GM19324 (cell line): ENCODE results near the gene WNT3A.
"Not testable (repeated sequence)": the region's sequence is repeated elsewhere in the genome, so short reads cannot be mapped to it uniquely, and the experiment has no call there.

Experiments
- ATAC-seq: cut with Tn5 transposase; IDR thresholded peaks from one replicate; pipeline ENCODE4 v1.9.1; 2021; ENCODE audit warnings: mild to moderate bottlenecking, moderate library complexity; ENCODE audit not compliant: unreplicated experiment, low FRiP score

Gene WNT3A, protein sequence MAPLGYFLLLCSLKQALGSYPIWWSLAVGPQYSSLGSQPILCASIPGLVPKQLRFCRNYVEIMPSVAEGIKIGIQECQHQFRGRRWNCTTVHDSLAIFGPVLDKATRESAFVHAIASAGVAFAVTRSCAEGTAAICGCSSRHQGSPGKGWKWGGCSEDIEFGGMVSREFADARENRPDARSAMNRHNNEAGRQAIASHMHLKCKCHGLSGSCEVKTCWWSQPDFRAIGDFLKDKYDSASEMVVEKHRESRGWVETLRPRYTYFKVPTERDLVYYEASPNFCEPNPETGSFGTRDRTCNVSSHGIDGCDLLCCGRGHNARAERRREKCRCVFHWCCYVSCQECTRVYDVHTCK

DNA sequence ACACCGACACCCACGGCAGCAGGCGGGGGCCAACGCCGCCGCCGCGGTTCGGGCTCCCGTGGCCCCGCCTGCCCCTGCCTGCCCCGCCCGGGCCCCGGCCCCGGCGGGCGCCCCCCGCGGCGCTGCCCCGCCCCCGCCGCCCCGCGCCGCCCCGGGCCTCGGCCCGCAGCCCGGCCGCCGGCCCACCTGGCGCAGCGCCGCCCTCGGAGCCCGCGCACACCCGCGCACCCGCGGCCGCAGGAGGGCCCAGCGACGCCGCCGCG is at the start of gene WNT3A:
Gene WNT3A (plus strand): TSS at position 213 of the 263 bp plus-strand sequence. CDS start 131 bp downstream, outside the sequence.
- ATAC-seq: no peak

DNA sequence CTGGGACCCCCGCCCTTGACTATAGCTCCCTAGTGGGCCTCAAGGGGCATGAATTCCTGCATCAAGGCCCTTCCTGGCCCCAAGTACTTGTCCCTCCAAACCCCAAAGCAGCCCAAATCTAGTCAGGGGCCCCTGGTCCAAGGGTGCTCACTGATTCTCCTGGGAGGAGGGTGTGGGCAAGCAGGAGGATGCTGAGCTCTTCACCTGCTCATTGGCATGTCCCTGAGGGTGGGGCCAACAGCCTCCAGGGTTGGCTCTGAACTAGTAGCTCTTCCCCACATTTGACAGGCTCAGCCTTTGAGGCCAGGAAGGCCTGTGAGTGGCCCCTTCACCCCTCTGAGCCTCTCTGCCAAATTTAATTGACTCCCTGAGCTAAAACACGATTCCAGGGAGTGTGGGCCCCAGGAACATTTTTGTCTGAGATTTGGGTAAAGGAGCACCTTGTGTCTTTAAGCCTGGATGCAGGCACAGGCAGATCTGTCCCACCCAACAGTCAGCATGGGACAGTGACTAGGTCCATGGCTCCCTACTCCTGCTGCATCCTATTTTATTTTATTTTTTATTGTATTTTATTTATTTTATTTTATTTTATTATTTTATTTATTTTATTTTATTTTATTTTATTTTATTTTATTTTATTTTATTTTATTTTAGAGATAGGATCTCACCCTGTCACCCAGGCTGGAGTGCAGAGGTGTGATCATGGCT is 48.0 kb upstream of the WNT3A start:
- ATAC-seq: no peak

DNA sequence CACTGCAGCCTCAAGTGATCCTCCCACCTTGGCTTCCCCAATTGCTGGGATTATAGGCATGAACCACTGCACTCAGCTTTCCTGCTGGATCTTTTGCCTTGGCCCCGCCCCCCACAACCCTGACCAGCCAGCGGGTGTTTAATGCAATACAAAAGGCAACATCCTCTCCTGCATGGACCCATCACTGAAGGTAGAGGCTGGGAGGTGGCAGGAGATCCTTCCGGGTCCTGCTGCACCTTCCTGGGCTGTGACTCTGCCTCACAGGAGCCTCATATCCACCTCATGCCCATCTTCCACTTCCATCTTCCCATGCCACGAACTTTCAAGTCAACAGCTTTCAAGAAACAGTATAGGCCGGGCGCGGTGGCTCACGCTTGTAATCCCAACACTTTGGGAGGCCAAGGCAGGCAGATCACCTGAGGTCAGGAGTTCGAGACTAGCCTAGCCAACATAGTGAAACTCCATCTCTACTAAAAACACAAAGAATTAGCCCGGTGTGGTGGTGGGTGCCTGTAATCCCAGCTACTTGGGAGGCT is 47.4 kb upstream of the WNT3A start:
- ATAC-seq: no peak

DNA sequence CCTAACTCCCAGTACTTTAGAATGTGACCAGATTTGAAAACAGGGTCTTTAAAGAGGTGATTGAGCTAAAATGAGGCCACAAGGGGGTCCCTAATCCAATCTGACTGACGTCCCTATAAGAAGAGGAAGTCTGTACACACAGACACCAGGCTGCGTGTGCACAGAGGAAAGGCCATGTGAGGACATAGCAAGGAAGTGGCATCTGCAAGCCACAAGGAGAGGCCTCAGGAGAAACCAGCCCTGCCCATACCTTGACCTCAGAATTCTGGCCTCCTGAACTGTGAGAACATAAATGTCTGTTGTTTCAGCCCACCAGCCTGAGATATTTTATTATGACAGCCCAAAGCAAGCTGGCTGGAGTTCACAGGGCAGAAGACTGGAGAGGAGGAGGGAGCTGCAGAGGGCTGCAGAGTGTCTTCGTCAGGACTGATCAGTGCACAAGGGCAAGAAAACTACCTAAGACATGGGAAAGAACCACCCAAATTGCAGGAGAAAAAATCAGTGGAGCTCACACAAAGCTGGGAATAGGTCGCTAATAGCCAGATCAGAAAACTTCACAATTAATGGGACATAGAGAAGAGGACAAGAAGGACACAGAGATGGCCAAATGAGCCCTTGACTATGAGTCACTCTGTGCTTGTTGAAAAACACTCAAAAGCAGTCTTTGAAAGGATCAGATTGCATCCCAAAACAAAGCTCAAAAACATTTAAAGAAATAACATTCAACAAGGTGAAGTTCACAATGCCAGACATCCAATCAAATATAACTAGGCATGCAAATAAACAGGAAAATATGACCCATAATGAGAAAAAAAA is 44.9 kb upstream of the WNT3A start:
- ATAC-seq: no peak

DNA sequence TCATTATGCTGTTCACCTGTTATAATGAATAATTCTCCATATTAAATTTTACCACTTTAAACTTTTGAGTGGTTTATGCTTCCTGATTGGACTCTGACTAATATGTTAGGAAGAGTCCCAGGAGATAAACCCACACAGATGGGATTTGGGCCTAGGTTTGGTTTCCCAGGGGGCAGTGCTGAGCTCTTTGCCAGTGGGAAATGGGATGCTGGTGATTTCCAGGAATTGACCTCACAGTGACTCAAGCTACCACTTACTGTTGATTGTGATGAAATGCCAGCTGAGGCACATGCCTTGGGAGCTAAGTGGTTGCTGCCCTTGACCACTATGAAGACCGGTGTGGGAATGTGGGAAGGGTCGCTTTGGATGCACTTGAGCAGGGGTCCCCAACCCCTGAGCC is 40.1 kb upstream of the WNT3A start:
- ATAC-seq: not testable (repeated sequence)

DNA sequence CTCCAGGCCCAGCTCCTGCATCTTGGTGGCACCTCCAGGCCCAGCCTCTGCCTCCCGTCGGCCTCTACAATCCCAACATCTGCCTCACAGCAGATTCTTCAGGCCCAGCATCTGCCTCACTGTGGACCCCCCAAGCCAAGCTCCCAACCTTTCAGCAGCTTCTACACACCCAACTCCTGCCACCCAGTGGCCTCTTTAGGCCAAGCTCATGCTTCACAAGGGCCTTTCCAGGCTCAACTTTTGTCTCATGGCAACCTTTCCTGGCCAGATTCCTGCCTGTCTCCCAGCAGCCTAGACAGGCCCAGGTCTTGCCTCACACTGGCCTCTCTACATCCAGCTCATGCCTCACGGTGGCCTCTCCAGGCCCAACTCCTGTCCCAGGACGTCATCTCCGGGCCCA is 39.0 kb upstream of the WNT3A start:
- ATAC-seq: not testable (repeated sequence)

DNA sequence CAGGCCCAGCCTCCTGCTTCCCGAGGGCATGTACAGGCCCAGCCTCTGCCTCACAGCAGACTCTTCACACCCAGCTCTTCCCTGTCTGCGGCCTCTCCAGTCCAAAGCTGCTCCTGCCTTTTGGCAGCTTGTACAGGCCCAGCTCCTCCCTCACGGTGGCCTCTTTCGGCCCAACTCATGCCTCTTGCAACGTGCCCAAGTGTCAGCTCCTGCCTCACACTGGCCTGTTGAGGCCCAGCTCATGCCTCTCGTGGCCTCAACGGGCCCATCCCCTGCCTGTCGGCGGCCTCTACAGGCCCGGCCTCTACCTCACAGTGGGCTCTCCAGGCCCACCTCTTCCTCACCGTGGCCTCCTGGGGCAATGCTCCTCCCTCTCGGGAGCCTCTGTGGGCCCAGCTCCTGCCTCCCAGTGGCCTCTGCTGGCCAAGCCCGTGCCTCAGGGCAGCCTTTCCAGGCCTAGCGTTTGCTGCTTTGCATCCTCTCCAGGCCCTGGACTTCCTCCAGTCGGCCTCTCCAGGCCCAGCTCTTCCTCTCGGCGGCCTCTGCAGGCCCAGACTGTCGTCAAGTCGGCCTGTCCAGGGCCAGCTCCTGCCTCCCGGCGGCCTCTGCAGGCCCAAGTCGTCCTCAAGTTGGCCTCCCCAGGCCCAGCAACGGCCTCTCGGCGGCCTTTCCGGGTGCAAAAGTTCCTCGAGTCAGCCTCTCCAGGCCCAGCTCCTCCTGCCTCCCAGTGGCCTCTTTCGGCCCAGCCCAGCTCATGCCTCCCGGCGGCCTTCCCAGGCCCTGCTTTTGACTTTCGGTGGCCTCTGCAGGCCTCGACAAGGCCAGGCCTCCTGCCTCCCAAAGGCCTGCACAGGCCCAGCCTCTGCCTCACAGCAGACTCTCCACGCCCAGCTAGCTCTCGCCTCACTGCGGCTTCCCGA is 36.5 kb upstream of the WNT3A start:
- ATAC-seq: not testable (repeated sequence)

DNA sequence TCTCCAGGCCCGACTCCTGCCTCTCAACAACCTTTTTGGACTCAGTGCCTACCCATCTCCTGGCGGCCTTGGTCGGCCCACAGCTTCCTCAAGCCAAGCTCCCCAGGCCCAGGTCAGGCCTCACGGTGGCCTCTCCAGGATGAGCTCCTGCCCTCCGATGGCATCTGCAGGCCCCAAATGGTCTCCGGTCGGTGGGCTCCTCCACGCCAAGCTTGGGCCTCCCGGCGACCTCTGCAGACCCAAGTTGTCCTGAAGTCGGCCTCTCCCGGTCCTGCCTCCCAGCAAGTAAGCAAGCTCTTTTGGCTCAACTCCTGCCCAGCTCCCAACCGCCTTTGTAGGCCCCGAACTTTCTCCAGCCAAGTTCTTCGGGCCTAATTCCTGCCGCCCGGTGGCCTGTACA is 35.6 kb upstream of the WNT3A start:
- ATAC-seq: not testable (repeated sequence)

DNA sequence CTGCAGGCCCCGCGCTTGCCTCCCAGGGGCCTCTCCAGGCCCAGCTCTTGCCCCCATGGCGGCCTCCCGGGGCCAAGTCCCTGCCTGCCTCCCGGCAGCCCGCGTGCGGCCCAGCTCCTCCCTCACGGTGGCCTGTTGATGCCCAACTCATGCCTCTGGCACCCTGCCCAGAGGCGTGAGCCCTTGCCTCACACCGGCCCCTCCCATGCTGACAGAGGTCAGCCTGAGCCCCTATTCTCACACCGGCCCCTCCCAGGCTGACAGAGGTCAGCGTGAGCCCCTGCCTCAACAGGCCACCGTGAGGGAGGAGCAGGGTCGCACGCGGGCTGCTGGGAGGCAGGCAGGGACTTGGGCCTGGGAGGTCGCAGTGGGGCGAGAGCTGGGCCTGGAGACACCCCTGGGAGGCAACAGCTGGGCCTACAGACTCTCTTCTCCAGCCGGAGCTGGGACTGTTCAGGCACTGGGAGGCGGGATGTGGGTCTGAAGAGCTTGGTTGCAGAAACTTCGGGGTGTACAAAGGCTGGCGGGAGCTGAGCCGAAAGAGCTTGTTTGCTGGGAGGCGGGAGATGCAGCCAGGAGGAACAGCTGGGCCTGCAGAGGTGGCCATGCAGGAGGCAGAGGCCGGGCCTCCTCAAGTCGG is 35.0 kb upstream of the WNT3A start:
- not testable (repeated sequence) for ATAC-seq

DNA sequence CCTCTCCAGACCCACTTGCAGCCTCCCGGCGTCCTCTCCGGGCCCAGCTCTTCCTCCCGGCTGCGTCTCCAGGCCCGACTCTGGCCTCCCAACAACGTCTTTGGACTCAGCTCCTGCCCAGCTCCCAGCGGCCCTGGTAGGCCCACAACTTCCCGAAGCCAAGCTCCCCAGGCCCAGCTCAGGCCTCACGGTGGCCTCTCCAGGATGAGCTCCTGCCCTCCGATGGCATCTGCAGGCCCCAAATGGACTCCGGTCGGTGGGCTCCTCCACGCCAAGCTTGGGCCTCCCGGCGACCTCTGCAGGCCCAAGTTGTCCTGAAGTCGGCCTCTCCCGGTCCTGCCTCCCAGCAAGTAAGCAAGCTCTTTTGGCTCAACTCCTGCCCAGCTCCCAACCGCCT is 34.5 kb upstream of the WNT3A start:
- not testable (repeated sequence) for ATAC-seq

DNA sequence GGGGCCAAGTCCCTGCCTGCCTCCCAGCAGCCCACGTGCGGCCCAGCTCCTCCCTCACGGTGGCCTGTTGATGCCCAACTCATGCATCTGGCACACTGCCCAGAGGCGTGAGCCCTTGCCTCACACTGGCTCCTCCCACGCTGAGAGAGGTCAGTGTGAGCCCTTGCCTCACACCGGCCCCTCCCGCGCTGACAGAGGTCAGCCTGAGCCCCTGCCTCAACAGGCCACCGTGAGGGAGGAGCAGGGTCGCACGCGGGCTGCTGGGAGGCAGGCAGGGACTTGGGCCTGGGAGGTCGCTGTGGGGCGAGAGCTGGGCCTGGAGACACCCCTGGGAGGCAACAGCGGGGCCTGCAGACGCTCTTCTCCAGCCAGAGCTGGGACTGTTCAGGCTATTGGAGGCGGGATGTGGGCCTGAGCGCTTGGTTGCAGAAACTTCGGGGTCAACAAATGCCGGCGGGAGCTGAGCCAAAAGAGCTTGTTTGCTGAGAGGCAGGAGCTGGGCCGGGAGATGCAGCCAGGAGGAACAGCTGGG is 33.9 kb upstream of the WNT3A start:
- ATAC-seq: not testable (repeated sequence)

DNA sequence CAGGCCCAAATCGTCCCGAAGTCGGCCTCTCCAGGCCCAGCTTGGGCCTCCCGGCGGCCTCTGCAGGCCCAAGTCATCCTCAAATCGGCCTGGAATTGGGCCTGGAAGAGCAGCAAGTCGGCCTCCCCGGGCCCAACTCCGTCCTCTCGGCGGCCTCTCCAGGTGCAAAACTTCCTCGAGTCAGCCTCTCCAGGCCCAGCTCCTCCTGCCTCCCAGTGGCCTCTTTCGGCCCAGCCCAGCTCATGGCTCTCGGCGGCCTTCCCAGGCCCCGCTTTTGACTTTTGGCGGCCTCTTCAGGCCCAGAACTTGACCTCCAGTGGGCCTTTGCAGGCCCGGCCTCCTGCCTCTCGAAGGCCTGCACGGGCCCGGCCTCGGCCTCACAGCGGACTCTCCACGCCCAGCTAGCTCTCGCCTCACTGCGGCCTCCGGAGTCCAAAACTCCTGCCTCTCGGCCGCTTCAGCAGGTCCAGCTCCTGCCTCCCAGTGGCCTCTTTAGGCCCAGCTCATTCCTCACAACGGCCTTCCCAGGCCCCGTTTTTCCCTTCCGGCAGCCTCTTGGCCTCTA is 33.0 kb upstream of the WNT3A start:
- not testable (repeated sequence) for ATAC-seq

DNA sequence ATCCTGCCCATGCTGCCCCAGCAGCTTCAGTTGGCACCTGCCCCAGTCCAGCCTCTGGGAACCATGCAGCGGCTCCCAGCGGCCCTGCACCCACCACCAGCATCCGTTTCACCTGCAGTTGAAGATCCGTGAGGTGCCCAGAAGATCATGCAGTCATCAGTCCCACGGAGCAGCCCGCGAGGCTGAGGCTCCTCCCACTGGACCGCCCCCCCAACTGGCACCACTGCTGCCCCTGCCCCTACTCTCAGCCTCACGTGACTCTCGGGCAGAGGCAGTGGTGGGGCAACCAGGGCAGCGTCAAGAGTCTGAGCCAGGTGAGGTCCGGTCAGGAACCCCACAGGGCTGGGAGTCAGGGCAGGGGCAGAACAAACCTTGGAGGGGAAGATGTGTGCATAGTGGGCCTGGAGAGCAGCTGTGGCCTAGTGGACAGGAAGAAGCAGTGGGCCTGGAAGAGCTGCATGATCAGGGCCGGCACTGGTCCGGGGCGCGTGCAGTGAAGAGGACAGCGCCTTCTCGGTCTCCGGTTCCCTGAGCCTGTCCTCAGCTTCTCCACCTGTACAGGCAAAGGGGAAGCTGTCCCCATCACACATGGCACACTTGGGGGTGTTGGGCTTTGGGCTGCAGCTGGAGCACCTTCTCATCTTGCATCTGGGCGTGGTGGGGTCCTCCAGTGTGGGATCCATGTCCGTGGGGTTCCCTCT is 31.1 kb upstream of the WNT3A start:
- not testable (repeated sequence) for ATAC-seq

DNA sequence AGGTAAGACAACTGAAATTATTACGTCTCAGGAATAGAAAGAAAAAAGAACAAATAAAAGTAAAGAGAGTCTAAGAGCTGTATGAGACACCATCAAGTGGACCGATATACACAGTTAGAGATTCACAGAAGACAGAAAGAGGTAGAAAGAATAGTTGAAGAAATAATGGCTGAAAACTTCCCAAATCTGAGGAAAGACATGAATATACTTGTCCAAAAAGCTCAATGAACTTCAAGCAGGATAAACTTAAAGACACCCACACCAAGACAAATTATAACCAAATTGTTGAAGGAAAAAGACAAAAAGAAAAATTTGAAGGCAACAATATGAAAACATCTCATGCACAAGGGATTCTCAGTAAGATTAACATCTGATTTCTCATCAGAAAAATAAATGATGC is 19.6 kb upstream of the WNT3A start:
- no peak for ATAC-seq

DNA sequence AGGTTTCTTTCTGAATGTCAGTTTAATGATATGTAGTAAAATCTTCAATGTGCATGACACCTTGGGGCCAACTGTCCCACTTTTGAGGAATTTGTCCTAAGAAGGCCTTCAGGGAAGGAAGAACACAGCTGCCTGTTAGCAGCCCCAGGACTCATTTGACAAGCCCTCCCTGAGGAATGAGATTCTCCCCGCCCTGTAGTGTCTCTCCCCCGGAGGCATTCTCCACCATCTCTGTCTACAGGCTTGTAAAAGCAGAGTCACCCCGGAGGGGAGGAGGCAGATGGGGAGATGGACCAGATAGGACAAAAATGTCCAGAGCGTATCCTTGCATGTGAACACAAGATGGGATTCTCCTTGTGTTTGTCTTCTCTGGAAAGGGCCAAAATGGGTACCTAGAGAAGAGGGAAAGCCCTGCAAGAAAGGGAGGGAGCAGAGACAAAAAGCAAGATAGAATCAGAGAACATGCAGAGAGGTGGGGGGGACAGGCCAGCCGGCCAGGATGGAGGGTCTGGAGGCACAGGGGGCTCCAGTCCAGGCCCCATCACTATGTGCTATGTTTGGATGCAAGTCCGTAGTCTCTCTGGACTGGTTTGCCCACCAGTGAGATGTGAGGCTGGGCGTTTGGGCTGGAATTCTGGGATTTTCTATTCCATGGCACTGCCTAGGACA is 12.0 kb upstream of the WNT3A start:
- no peak for ATAC-seq

DNA sequence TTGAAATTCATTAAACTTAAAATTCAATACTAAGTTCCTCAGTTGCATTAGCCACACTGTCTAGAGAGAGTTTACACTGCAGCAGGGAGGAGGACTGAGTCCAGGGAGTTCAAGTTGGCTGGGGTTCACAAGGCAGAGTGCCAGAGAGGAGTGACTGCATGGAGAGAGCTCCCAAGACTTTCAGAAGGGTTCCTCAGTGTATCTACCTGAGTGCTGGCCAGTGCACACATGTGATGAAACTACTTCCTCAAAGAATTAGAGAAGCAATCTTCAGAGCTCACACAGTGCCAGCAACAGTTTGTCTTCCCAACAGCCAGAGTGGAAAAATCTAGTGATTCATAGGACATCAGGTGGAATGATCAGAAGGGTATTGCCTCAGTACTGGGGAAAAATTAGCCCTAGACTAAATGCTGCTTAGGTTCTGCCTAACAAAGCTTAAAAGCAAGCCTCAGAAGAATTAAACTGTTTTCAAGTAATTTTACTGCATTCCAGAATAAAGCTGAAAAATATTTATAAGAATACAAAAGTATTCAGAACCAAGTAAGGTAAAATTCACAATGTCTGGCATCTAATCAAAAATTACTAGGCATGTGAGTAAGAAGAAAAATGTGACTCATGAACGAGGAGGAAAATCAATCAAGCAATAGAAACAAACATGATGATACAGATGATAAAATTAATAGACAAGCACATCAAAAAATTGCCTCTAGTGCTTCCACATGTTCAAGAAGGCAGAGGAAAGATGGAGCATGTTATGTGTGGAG is 10.4 kb upstream of the WNT3A start:
- ATAC-seq: no peak

DNA sequence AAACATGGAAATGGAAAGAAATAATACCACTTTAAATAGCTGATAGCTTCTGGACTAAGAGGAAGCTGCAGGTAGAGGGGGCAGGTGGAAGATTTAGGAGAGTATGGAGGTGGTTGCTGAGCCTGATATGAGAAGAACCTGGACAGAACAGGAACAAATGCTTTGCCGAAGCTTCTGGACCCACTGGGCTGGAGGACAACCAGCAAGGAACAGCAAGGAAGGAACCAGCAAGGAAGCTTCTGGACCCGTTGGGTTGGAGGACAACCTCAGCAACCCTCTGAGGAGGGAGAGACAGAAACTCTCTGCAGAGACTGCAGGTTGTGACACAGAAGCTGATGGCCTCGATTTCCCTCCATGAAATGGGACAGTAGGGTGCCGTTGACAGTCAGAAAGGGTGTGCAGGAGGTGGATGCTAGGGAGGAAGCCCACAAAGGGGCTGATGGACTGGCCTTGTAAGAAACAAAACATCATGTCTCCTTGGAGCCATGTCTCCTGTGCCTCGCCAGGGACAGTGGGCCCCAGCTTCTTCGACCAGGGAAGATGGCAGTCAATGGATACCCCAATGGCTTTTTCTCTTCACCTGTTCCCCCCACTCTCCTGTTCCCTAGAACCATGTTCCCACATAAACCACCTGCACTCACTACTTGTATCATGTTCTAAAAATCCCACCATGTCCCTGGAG is 8.3 kb upstream of the WNT3A start:
- no peak for ATAC-seq
